ENCODE measurements around the gene TUBGCP2.
A peak's percentile ranks its signal among the peaks of the same experiment; 100 is the strongest.

TUBGCP2 gene

DNA sequence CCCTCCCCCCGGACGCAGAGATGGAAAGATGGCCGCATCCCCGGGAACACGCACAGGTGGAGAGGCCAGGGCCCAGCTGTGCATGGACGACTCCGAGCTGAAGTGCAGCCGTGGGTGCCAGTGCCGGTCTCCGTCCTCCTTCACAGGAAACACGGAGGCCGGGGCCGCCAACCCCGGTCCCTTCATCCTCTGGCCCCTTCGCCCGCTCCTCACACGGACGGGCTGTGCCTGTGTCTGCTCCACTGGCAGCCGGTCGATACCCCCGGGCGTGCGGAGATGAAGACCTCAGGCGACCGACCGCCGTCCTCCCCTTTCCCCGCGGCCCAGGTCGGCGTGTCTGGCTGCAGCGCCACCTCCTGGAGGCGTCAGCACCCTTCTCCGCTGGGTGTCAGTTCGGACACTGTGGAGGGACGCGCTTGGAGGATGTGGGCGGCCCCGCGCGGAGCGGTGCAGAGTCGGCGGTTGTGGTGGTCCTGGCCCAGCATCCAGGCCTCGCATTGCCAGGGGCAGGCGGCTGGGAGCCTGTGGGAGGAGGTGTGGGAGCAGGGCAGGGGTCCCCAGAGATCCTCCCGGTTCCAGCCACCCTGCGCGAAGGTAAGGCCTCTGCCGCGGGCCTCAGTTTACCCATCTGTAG is 9.9 kb upstream of the TUBGCP2 start:
- Histone ChIP-seq H3K27ac (ENCODE audit: low read length) (no peak overlapping the region), H3K4me1 (ENCODE audit: insufficient read depth, low read length) (no peaks in the 10 kb centered on the region), H3K36me3 (ENCODE audit: insufficient read depth, low read depth, low read length) (no peaks in the 10 kb centered on the region), H3K9ac (ENCODE audit: low read depth, low read length) (peak overlapping the region; percentile 45; the same call in 1 of the 2 replicates), H3K9me3 (ENCODE audit: insufficient read depth, low read depth, low read length) (no peaks in the 10 kb centered on the region), H3K4me3 (ENCODE audit: low read length) (peak overlapping the region; percentile 69; the same call in 1 of the 2 replicates), H3K27me3 (ENCODE audit: insufficient read depth, low read length) (peaks cover 9% of the 10 kb centered on the region)

DNA sequence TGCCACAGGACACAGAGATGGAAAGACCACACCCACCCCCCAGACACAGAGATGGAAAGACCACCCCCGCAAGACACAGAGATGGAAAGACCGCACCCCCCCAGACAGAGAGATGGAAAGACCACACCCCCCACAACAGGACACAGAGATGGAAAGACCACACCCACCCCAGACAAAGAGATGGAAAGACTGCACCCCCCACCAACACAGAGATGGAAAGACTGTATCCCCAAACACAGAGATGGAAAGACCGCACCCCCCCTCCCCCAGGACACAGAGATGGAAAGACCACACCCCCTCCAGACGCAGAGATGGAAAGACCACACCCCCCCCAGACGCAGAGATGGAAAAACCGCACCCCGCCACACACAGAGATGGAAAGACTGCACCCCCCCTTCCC is 8.1 kb upstream of the TUBGCP2 start:
- Histone ChIP-seq H3K4me1 (ENCODE audit: insufficient read depth, low read length) (no peaks in the 10 kb centered on the region), H3K36me3 (ENCODE audit: insufficient read depth, low read depth, low read length) (peaks cover 15% of the 10 kb centered on the region; the same call in 1 of the 2 replicates), H3K9ac (ENCODE audit: low read depth, low read length) (no peak overlapping the region), H3K4me3 (ENCODE audit: low read length) (no peak overlapping the region), H3K27me3 (ENCODE audit: insufficient read depth, low read length) (peaks cover 9% of the 10 kb centered on the region), H3K27ac (ENCODE audit: low read length) (no peak overlapping the region), H3K9me3 (ENCODE audit: insufficient read depth, low read depth, low read length) (no peaks in the 10 kb centered on the region)

DNA sequence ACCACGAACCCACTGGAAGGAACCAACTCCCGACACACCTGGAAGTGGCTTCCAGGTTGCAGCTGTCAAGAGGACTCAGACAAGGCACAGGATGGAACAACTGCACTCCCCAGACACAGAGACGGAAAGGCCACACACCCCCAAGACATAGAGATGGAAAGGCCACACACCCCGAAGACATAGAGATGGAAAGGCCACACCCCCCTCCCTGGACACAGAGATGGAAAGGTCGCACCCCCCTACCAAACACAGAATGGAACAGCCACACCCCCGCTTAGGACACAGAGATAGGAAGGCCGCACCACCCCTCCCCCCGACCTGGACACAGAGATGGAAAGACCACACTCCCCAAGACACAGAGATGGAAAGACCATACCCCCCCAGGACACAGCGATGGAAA is 7.6 kb upstream of the TUBGCP2 start:
- H3K4me3 ChIP-seq (ENCODE audit: low read length), result no peak overlapping the region
- no peaks in the 10 kb centered on the region for H3K9me3 ChIP-seq (ENCODE audit: insufficient read depth, low read depth, low read length)
- peaks cover 9% of the 10 kb centered on the region for H3K27me3 ChIP-seq (ENCODE audit: insufficient read depth, low read length)
- no peak overlapping the region for H3K9ac ChIP-seq (ENCODE audit: low read depth, low read length)
- H3K27ac ChIP-seq (ENCODE audit: low read length), result no peak overlapping the region
- peaks cover 19% of the 10 kb centered on the region for H3K36me3 ChIP-seq (ENCODE audit: insufficient read depth, low read depth, low read length)
- no peaks in the 10 kb centered on the region for H3K4me1 ChIP-seq (ENCODE audit: insufficient read depth, low read length)

DNA sequence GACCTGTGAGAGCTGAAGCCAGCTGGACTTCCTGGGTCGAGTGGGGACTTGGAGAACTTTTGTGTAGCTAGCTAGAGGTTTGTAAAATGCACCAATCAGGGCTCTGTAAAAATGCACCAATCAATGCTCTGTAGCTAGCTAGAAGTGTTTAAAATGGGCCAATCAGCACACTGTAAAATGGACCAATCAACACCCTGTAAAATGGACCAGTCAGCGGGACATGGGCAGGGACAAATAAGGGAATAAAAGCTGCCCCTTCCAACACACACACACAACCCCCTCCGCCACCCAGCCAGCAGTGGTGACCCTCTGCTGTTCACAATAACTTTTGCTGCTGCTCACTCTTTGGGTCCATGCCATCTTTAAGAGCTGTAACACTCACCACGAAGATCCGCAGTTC is 7.2 kb upstream of the TUBGCP2 start:
- H3K9ac ChIP-seq (ENCODE audit: low read depth, low read length), result no peak overlapping the region

DNA sequence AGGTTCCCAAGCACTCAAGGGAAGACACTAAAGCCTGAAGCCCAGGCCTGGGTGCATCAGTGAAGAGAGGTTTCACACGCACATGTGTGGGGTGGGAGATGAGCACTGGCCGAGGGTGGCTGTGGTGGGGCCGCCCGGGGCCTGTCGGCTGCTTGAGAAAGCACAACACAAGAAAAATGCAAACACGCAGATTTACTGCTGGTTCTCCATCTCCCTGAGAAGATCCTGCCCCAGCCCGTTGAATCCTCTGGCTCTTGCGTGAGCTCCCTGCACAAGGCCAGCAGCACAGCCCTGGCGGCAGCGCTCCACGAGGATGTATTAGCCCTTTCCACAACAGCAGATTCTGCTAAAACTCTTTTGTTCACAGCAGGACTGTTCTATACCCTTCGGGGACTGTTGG is 6.2 kb upstream of the TUBGCP2 start:
- H3K4me3 ChIP-seq (ENCODE audit: low read length), result no peak overlapping the region
- peaks cover 32% of the 10 kb centered on the region for H3K36me3 ChIP-seq (ENCODE audit: insufficient read depth, low read depth, low read length)
- peaks cover 9% of the 10 kb centered on the region for H3K27me3 ChIP-seq (ENCODE audit: insufficient read depth, low read length)
- H3K4me1 ChIP-seq (ENCODE audit: insufficient read depth, low read length), result no peaks in the 10 kb centered on the region
- no peaks in the 10 kb centered on the region for H3K9me3 ChIP-seq (ENCODE audit: insufficient read depth, low read depth, low read length)
- no peak overlapping the region for H3K27ac ChIP-seq (ENCODE audit: low read length)
- H3K9ac ChIP-seq (ENCODE audit: low read depth, low read length), result no peak overlapping the region

More for the DNA sequence above, 7.2 kb upstream of the TUBGCP2 start:
- no peaks in the 10 kb centered on the region for H3K4me1 ChIP-seq (ENCODE audit: insufficient read depth, low read length)
- H3K9me3 ChIP-seq (ENCODE audit: insufficient read depth, low read depth, low read length), result no peaks in the 10 kb centered on the region
- no peak overlapping the region for H3K27ac ChIP-seq (ENCODE audit: low read length)
- peaks cover 23% of the 10 kb centered on the region for H3K36me3 ChIP-seq (ENCODE audit: insufficient read depth, low read depth, low read length)
- H3K4me3 ChIP-seq (ENCODE audit: low read length), result no peak overlapping the region
- peaks cover 9% of the 10 kb centered on the region for H3K27me3 ChIP-seq (ENCODE audit: insufficient read depth, low read length)

DNA sequence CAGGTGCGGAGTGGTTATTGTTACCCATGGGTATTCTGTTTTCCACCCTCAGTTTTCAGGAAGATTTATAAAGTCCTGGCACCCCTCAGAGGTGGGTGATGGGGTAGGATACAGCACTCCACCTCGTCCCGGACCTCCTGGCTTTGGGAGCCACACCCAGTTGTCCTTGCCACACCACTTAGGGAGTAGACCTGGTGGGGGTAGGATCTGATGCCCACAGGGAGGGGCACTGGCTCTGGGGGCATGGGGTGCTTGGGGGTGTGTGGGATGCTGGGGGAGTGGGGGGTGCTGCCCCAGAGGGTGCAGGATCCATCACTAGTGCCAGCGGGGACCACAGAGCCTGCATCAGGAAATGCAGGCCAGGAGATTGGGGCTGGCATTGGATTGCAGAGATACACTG is 4.5 kb upstream of the TUBGCP2 start:
- Histone ChIP-seq H3K9ac (ENCODE audit: low read depth, low read length) (no peak overlapping the region), H3K4me1 (ENCODE audit: insufficient read depth, low read length) (peaks cover 3% of the 10 kb centered on the region; the same call in 1 of the 2 replicates), H3K9me3 (ENCODE audit: insufficient read depth, low read depth, low read length) (no peaks in the 10 kb centered on the region), H3K27me3 (ENCODE audit: insufficient read depth, low read length) (no peaks in the 10 kb centered on the region), H3K36me3 (ENCODE audit: insufficient read depth, low read depth, low read length) (peaks cover 38% of the 10 kb centered on the region), H3K27ac (ENCODE audit: low read length) (no peak overlapping the region), H3K4me3 (ENCODE audit: low read length) (no peak overlapping the region)

DNA sequence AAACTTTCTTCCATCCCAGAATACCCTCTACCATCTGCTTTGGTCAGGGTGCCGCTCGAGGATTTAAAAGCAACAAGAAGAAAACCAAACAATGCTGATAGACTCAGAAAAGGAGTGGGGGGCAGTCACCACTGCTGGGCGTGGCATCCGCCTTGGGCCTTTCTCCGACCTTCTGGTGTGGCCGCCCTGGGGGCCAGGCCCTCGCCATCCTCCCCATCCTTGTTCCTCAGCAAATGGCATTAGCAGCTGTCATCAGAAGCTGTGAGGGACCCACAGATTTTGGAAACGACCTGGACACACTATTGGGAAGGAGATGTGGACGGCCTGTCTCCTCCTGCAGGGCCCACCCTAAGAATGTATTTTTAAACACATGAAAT is 4.1 kb upstream of the TUBGCP2 start:
- H3K36me3 ChIP-seq (ENCODE audit: insufficient read depth, low read depth, low read length), result peaks cover 38% of the 10 kb centered on the region
- peaks cover 3% of the 10 kb centered on the region; the same call in 1 of the 2 replicates for H3K4me1 ChIP-seq (ENCODE audit: insufficient read depth, low read length)
- no peak overlapping the region for H3K4me3 ChIP-seq (ENCODE audit: low read length)
- no peaks in the 10 kb centered on the region for H3K27me3 ChIP-seq (ENCODE audit: insufficient read depth, low read length)
- no peaks in the 10 kb centered on the region for H3K9me3 ChIP-seq (ENCODE audit: insufficient read depth, low read depth, low read length)
- H3K9ac ChIP-seq (ENCODE audit: low read depth, low read length), result no peak overlapping the region
- no peak overlapping the region for H3K27ac ChIP-seq (ENCODE audit: low read length)

DNA sequence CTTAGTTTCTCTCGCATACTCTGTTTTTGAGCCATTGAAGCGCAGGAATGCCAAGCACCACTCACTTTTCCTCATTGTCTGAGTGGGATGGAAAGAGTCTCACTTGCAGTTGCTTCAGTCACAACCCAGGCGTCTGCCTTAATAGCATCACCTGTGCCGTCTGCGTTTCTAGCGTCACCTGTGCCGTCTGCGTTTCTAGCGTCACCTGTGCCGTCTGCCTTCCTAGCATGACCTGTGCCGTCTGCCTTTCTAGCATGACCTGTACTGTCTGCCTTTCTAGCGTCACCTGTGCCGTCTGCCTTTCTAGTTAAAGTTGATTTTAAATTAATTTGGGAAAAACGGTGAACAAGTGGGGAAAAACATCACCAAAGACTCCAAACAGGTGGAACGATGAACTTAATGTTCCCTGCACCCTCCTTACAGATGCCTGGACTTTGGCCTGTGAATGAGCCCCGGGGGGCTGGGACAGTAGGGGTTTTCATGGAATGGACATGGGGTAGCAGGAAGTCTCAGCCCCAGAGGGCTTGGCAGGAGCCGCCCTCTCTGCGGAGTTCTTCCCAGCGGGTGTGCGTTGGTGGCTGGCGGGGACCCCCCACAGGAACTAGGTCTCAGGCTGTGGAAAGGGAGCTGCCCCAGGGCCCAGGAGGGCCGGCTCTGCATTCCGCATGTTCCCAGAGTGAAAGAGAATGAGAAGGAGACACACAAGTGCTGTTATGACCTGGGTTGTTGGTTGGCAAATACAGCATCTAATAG is 3.5 kb upstream of the TUBGCP2 start:
- H3K4me3 ChIP-seq (ENCODE audit: low read length), result no peak overlapping the region
- no peak overlapping the region for H3K27ac ChIP-seq (ENCODE audit: low read length)
- no peaks in the 10 kb centered on the region for H3K27me3 ChIP-seq (ENCODE audit: insufficient read depth, low read length)
- no peaks in the 10 kb centered on the region for H3K9me3 ChIP-seq (ENCODE audit: insufficient read depth, low read depth, low read length)
- H3K36me3 ChIP-seq (ENCODE audit: insufficient read depth, low read depth, low read length), result peaks cover 38% of the 10 kb centered on the region
- H3K4me1 ChIP-seq (ENCODE audit: insufficient read depth, low read length), result peaks cover 3% of the 10 kb centered on the region; the same call in 1 of the 2 replicates
- no peak overlapping the region for H3K9ac ChIP-seq (ENCODE audit: low read depth, low read length)

DNA sequence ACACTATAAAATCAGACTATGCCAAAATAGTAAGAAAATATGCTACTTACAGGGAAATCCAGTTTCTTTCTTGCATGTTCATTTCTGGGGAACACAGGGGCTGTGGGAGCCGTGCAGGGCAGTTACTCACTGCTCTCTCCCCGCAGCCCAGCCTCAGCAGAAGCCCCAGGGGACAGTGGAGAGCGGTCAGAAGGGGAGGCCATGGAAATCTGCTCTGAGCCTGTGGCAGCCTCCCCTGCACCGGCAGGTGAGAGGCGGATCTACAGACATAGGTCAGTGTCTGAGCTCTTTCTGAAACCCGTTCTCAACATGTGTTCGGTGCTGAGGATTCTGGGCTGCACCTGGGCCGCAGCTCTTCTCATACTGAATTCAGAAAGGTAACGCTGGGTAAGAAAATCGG is 2.9 kb upstream of the TUBGCP2 start:
- Histone ChIP-seq H3K27ac (ENCODE audit: low read length) (no peak overlapping the region), H3K36me3 (ENCODE audit: insufficient read depth, low read depth, low read length) (peaks cover 38% of the 10 kb centered on the region), H3K4me3 (ENCODE audit: low read length) (no peak overlapping the region), H3K27me3 (ENCODE audit: insufficient read depth, low read length) (no peaks in the 10 kb centered on the region), H3K9me3 (ENCODE audit: insufficient read depth, low read depth, low read length) (no peaks in the 10 kb centered on the region), H3K9ac (ENCODE audit: low read depth, low read length) (no peak overlapping the region), H3K4me1 (ENCODE audit: insufficient read depth, low read length) (peaks cover 3% of the 10 kb centered on the region; the same call in 1 of the 2 replicates)

DNA sequence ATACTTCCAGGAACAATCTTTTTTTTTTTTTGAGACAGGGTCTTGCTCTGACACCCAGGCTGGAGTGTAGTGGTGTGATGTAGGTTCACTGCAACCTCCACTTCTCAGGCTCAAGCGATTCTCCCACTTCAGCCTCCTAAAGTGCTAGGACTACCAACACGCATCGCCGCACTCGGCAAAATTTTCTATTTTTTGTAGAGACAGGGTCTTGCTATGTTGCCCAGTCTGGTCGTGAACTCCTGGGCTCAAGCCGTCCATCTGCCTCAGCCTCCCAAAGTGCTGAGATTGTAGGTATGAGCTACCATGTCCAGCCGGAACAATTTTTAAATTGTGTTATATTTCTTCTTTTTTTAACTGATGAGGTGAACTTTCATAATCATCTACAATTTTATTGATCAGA is 2.1 kb upstream of the TUBGCP2 start:
- peaks cover 38% of the 10 kb centered on the region for H3K36me3 ChIP-seq (ENCODE audit: insufficient read depth, low read depth, low read length)
- H3K4me3 ChIP-seq (ENCODE audit: low read length), result no peak overlapping the region
- H3K9me3 ChIP-seq (ENCODE audit: insufficient read depth, low read depth, low read length), result no peaks in the 10 kb centered on the region
- H3K4me1 ChIP-seq (ENCODE audit: insufficient read depth, low read length), result peaks cover 3% of the 10 kb centered on the region; the same call in 1 of the 2 replicates
- H3K27me3 ChIP-seq (ENCODE audit: insufficient read depth, low read length), result no peaks in the 10 kb centered on the region
- no peak overlapping the region for H3K27ac ChIP-seq (ENCODE audit: low read length)
- no peak overlapping the region for H3K9ac ChIP-seq (ENCODE audit: low read depth, low read length)

DNA sequence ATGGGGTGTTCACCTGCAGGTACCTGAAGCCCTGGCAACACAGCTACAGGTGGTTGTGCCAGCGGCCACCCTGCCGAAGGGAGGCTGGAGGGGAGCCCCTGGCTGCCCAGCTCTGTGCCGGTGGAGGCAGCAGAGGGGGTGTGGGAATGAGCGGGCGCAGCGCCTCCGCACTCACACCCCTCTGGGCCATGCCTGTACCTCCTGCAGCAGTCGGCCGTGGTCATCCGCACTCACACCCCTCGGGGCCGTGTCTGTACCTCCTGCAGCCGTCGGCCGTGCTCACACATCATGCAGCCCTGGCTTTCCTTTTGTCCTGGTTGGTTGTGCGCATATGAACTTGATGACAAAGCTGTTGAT is 1.7 kb upstream of the TUBGCP2 start:
- Histone ChIP-seq H3K4me1 (ENCODE audit: insufficient read depth, low read length) (peaks cover 3% of the 10 kb centered on the region; the same call in 1 of the 2 replicates), H3K36me3 (ENCODE audit: insufficient read depth, low read depth, low read length) (peaks cover 38% of the 10 kb centered on the region), H3K9me3 (ENCODE audit: insufficient read depth, low read depth, low read length) (no peaks in the 10 kb centered on the region), H3K27ac (ENCODE audit: low read length) (no peak overlapping the region), H3K9ac (ENCODE audit: low read depth, low read length) (no peak overlapping the region), H3K4me3 (ENCODE audit: low read length) (no peak overlapping the region), H3K27me3 (ENCODE audit: insufficient read depth, low read length) (no peaks in the 10 kb centered on the region)
